SK-N-MC (cell line): ENCODE data around the gene LGALS7.

Experiments
- EZH2 ChIP-seq: fragments of 200-600 bp; sonication (generic); IDR thresholded peaks from one replicate; pipeline ENCODE4 v1.6.1; 2017; ENCODE audit warnings: antibody characterized with exemption
- POLR2AphosphoS5 ChIP-seq: IDR thresholded peaks from 2 replicates; pipeline ENCODE4 v1.6.1; 2012; ENCODE audit warnings: mild to moderate bottlenecking, low read depth, low read length, borderline replicate concordance

DNA sequence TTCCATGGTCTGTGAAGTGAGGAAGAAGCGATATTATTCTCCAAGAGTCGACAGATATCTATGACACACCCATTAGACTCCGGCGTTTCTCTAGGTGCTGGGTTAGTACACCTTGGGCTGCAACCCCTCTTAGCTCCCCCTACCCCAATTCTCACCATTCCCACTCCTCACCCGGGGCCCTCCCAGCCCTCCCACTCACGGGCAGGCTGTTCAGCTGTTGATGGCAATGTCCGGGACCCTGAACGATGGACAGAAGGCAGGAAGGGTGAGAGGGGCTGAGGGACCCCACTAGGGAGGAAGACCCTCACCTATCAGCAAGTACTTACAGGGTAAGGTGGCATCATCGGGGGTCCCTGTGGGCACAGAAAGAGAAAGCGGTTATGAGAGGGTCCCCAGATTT lies 30.2 kb upstream of the LGALS7 start:
- TF ChIP-seq POLR2AphosphoS5, result no peak
- TF ChIP-seq EZH2, result no peak
